ENCODE results near the gene EHMT1.

Gene EHMT1

GRCh38 chr9:137829260-137829996 is 210.6 kb downstream of the EHMT1 start:
- no peak for DNase-seq (ENCODE audit: low read depth)

- no peak for DNase-seq (ENCODE audit: low read depth)
These were observed 213.4 kb downstream of the EHMT1 start for GRCh38 chr9:137832191-137832700.

- DNase-seq (ENCODE audit: low read depth) = no peak
These were observed 214.2 kb downstream of the EHMT1 start for GRCh38 chr9:137832830-137833590.

GRCh38 chr9:137833721-137834613 is 215.2 kb downstream of the EHMT1 start:
- no peak for DNase-seq (ENCODE audit: low read depth)

- DNase-seq (ENCODE audit: low read depth) = no peak
These were observed 216.2 kb downstream of the EHMT1 start for GRCh38 chr9:137834846-137835546.

GRCh38 chr9:137836151-137836830 is 217.5 kb downstream of the EHMT1 start:
- DNase-seq (ENCODE audit: low read depth) = no peak

- DNase-seq (ENCODE audit: low read depth) = no peak
These were observed 218.0 kb downstream of the EHMT1 start for GRCh38 chr9:137836831-137837241.

- DNase-seq (ENCODE audit: low read depth) = no peak
These were observed 218.8 kb downstream of the EHMT1 start for GRCh38 chr9:137837345-137838278.

- DNase-seq (ENCODE audit: low read depth) = no peak
These were observed 219.8 kb downstream of the EHMT1 start for GRCh38 chr9:137838576-137838975.

GRCh38 chr9:137843355-137843754 is 224.6 kb downstream of the EHMT1 start:
- DNase-seq (ENCODE audit: low read depth) = no peak

GRCh38 chr9:137851516-137852267 is 232.9 kb downstream of the EHMT1 start:
- DNase-seq (ENCODE audit: low read depth) = no peak

- DNase-seq (ENCODE audit: low read depth) = no peak
These were observed 234.7 kb downstream of the EHMT1 start for GRCh38 chr9:137853392-137853995.

- no peak for DNase-seq (ENCODE audit: low read depth)
These were observed 241.6 kb downstream of the EHMT1 start for GRCh38 chr9:137860361-137860760.

GRCh38 chr9:137865581-137866145 is 246.9 kb downstream of the EHMT1 start:
- DNase-seq (ENCODE audit: low read depth) = no peak

- no peak for DNase-seq (ENCODE audit: low read depth)
These were observed 247.7 kb downstream of the EHMT1 start for GRCh38 chr9:137866226-137867141.

GRCh38 chr9:137870432-137870831 is 251.6 kb downstream of the EHMT1 start:
- no peak for DNase-seq (ENCODE audit: low read depth)

GRCh38 chr9:137872296-137872695 is 253.5 kb downstream of the EHMT1 start:
- no peak for DNase-seq (ENCODE audit: low read depth)

Measured in stimulated activated CD8-positive, alpha-beta memory T cell treated with anti-CD3 and anti-CD28 coated beads, Interleukin-15, amount 100 ng/mL, for 1 hour (primary cell).